ENCODE measurements around the gene CCR1. TPM values are rescaled to one million over a fixed set of nuclear protein-coding genes. Genes with fewer than 3 reads are reported as not detected.

CCR1 gene
- total and polyA plus RNA-seq, 2 of the 4 experiments (the other 2 are of a cell fraction), result not detected

DNA sequence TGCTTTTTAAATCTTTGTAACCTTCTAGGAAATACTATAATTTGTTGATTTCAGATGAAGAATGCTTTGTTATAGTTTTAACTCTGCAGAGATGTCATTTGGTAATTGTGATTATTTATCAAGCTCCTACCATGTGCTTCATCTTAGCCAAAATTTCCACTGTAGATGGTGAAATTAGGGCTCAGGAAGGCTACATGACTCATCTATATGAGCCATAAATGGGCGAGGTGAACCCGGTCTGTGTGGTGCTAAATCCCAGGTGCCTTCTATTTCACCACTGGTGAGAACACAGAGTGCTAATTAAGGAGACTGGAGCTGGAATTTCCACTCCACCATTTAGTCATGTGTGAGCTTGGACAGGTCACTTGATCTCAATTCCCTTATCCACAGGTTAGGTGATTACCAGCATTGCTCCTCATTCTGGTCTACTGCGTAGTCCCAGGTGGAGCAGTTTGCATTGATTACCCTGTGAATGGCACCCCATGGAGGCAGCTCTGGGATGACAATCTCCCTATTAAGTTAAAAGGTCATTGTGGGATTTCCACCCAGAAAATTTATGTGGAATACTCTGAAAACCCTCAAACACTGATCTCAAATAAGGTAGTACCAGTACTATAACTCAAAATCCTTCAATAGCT is 31.3 kb upstream of the CCR1 start:
- H2AK9ac ChIP-seq (replicated peaks; ENCODE audit: low read depth, low read length, poor library complexity), result no peak overlapping the region
- H3K9me1 ChIP-seq (ENCODE audit: insufficient read depth, low read length), result no peaks in the 10 kb centered on the region
- in situ Hi-C loops (cut with MboI; ENCODE audit: low sequenced_read_pairs), result no loop called here
- H3K9me3 ChIP-seq (ENCODE audit: control insufficient read depth, insufficient read depth, low read length), result no peaks in the 10 kb centered on the region; the same call in 1 of the 2 replicates
- BruUV-seq (replicated peaks), result no TSS peak
- H2BK120ac ChIP-seq (ENCODE audit: low read depth, low read length), result no peak overlapping the region
- TF ChIP-seq, protein P1, sequence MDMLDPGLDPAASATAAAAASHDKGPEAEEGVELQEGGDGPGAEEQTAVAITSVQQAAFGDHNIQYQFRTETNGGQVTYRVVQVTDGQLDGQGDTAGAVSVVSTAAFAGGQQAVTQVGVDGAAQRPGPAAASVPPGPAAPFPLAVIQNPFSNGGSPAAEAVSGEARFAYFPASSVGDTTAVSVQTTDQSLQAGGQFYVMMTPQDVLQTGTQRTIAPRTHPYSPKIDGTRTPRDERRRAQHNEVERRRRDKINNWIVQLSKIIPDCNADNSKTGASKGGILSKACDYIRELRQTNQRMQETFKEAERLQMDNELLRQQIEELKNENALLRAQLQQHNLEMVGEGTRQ (IDR thresholded peaks at IDR 0.05; ENCODE audit: low read depth, low read length), result no peak
- TF ChIP-seq, protein P2, sequence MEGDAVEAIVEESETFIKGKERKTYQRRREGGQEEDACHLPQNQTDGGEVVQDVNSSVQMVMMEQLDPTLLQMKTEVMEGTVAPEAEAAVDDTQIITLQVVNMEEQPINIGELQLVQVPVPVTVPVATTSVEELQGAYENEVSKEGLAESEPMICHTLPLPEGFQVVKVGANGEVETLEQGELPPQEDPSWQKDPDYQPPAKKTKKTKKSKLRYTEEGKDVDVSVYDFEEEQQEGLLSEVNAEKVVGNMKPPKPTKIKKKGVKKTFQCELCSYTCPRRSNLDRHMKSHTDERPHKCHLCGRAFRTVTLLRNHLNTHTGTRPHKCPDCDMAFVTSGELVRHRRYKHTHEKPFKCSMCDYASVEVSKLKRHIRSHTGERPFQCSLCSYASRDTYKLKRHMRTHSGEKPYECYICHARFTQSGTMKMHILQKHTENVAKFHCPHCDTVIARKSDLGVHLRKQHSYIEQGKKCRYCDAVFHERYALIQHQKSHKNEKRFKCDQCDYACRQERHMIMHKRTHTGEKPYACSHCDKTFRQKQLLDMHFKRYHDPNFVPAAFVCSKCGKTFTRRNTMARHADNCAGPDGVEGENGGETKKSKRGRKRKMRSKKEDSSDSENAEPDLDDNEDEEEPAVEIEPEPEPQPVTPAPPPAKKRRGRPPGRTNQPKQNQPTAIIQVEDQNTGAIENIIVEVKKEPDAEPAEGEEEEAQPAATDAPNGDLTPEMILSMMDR (conservative IDR thresholded peaks at IDR 0.05; ENCODE audit: low read depth, low read length), result no peak
- TF ChIP-seq FOS (IDR thresholded peaks at IDR 0.05; ENCODE audit: low read depth, low read length), result no peak
- no peak for TF ChIP-seq RFX5 (IDR thresholded peaks at IDR 0.05; ENCODE audit: low read depth, low read length)
- TF ChIP-seq, protein P3, sequence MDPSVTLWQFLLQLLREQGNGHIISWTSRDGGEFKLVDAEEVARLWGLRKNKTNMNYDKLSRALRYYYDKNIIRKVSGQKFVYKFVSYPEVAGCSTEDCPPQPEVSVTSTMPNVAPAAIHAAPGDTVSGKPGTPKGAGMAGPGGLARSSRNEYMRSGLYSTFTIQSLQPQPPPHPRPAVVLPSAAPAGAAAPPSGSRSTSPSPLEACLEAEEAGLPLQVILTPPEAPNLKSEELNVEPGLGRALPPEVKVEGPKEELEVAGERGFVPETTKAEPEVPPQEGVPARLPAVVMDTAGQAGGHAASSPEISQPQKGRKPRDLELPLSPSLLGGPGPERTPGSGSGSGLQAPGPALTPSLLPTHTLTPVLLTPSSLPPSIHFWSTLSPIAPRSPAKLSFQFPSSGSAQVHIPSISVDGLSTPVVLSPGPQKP (IDR thresholded peaks at IDR 0.05; ENCODE audit: borderline replicate concordance, low read depth, low read length), result no peak
- TF ChIP-seq SMC3 (IDR thresholded peaks at IDR 0.05; ENCODE audit: low read depth, low read length), result no peak
- no peak for TF ChIP-seq MAFK (IDR thresholded peaks at IDR 0.05; ENCODE audit: low read depth, low read length)
- TF ChIP-seq CHD1 (IDR thresholded peaks at IDR 0.05; ENCODE audit: low read depth, low read length), result no peak
- no peak for TF ChIP-seq NFE2L2 (IDR thresholded peaks at IDR 0.05; ENCODE audit: low read depth, low read length)
- no peak for TF ChIP-seq RCOR1 (IDR thresholded peaks at IDR 0.05; ENCODE audit: insufficient replicate concordance, low read length)
- no peak for TF ChIP-seq MXI1 (IDR thresholded peaks at IDR 0.05; ENCODE audit: borderline replicate concordance, low read depth, low read length)
- TF ChIP-seq BHLHE40 (IDR thresholded peaks at IDR 0.05; ENCODE audit: low read depth, low read length), result no peak
- no peak for TF ChIP-seq CEBPB (IDR thresholded peaks at IDR 0.05; ENCODE audit: low read depth, low read length)
- no peak for TF ChIP-seq RAD21 (IDR thresholded peaks at IDR 0.05; ENCODE audit: low read length)
- TF ChIP-seq MAZ (IDR thresholded peaks at IDR 0.05; ENCODE audit: borderline replicate concordance, low read depth, low read length), result no peak
- no peak for TF ChIP-seq POLR2A (IDR thresholded peaks at IDR 0.05; ENCODE audit: low read depth, low read length)
- intact Hi-C loops (cut with micrococcal nuclease), result no loop called here
- ChIA-PET POLR2A (ENCODE audit: unreplicated experiment) (no interaction called here), CTCF (no interaction called here)
- H4K5ac ChIP-seq (ENCODE audit: low read depth, low read length), result no peak overlapping the region
- no peak overlapping the region for H3K4me2 ChIP-seq (ENCODE audit: low read depth, low read length)
- H2BK20ac ChIP-seq (ENCODE audit: low read depth, low read length), result no peak overlapping the region
- H2AK5ac ChIP-seq (ENCODE audit: low read depth, low read length), result no peak overlapping the region
- H4K20me1 ChIP-seq (ENCODE audit: insufficient read depth, low read length), result no peaks in the 10 kb centered on the region
- H2AFZ ChIP-seq (replicated peaks; ENCODE audit: low read length, poor library complexity), result no peak overlapping the region
- H3K4me3 ChIP-seq (ENCODE audit: insufficient read depth, low read depth, low read length), result no peak overlapping the region
- H4K8ac ChIP-seq (ENCODE audit: low read depth in 2 of 2, low read length in 2 of 2), result no peak overlapping the region
- DNase-seq (no peak), ATAC-seq (ENCODE audit: low read depth) (no peak)
- no peak overlapping the region for H3K56ac ChIP-seq (ENCODE audit: extremely low read depth, insufficient read depth, low read length)
- no peak overlapping the region for H3K18ac ChIP-seq (ENCODE audit: low read depth, low read length)
- H2BK5ac ChIP-seq (ENCODE audit: low read depth, low read length, poor library complexity, severe bottlenecking), result no peak overlapping the region
- no peak overlapping the region for H3K27ac ChIP-seq (ENCODE audit: insufficient read depth, low read length)
- no peak overlapping the region for H4K91ac ChIP-seq (ENCODE audit: insufficient read depth, low read depth, low read length)
- H3K27me3 ChIP-seq (ENCODE audit: control insufficient read depth, insufficient read depth, low read length), result peaks cover 19% of the 10 kb centered on the region
- H3K36me3 ChIP-seq (ENCODE audit: control insufficient read depth, insufficient read depth, low read length), result no peaks in the 10 kb centered on the region
- no peaks in the 10 kb centered on the region for H3K79me1 ChIP-seq (ENCODE audit: low read depth in 1 of 2, low read length in 2 of 2)
- no peak overlapping the region for H2BK15ac ChIP-seq (ENCODE audit: low read depth, low read length)
- H3K4me1 ChIP-seq (ENCODE audit: control insufficient read depth, insufficient read depth, low read length), result no peaks in the 10 kb centered on the region
- dilution Hi-C loops (cut with HindIII; ENCODE audit: low sequenced_read_pairs, unreplicated experiment), result no loop called here
- no peak overlapping the region for H3K9ac ChIP-seq (ENCODE audit: low read depth, low read length)
- H3K14ac ChIP-seq (replicated peaks; ENCODE audit: low read depth, low read length), result no peak overlapping the region
- H3K23ac ChIP-seq (ENCODE audit: low read depth, low read length), result no peak overlapping the region
- H3K4ac ChIP-seq (ENCODE audit: low read depth, low read length), result no peak overlapping the region
- WGBS, 2 experiments (ENCODE audit: extremely low coverage in 2 of 2, insufficient read length in 1 of 2), result no CpG with 5 or more reads among the region's 3 CpGs

Data from IMR-90 (cell line).